Breast epithelium (tissue), 4 donors: ENCODE data around the gene ADGRE1. TPM values are rescaled to one million over a fixed set of nuclear protein-coding genes. Genes with fewer than 3 reads are reported as not detected.

ENCODE experiments used
- DNase-seq, 2 donors: peaks; one replicate each; pipeline ENCODE4 v3.0.0-alpha.2; 2019; ENCODE audit warnings: low spot score in 2 of 2
- H3K27ac ChIP-seq, 2 donors: fragments of 200-600 bp; sonication (generic) in 1 of 2; one replicate each; pipeline ENCODE4 v1.5.1; 2016 to 2019; ENCODE audit warnings: mild to moderate bottlenecking in 1 of 2
- H3K27me3 ChIP-seq, 2 donors: fragments of 200-600 bp; sonication (generic) in 1 of 2; one replicate each; pipeline versions ENCODE4 v1.5.1 to v1.6.0; 2017 to 2019; ENCODE audit warnings: control low read depth in 1 of 2, mild to moderate bottlenecking in 1 of 2
- H3K36me3 ChIP-seq: fragments of 200-600 bp; one replicate; pipeline ENCODE4 v1.5.1; 2019
- H3K4me1 ChIP-seq, 2 donors: fragments of 200-600 bp; sonication (generic); one replicate each; pipeline ENCODE4 v1.5.1; 2016 to 2019; ENCODE audit warnings: control low read depth in 1 of 2
- H3K4me3 ChIP-seq, 3 donors: fragments of 200-600 bp; sonication (generic); 1 replicate in 2 of 3; 2 replicates in 1 of 3; pipeline ENCODE4 v1.5.1; 2016 to 2019; ENCODE audit warnings: mild to moderate bottlenecking in 3 of 3, moderate library complexity in 2 of 3
- H3K9me3 ChIP-seq, 2 donors: fragments of 200-600 bp; sonication (generic) in 1 of 2; one replicate each; pipeline ENCODE4 v1.5.1; 2016 to 2019; ENCODE audit warnings: control low read depth in 1 of 2
- POLR2A ChIP-seq: fragments of 450-650 bp; IDR thresholded peaks from one replicate; pipeline ENCODE4 v1.6.1; 2016; ENCODE audit warnings: antibody characterized with exemption, mild to moderate bottlenecking, moderate library complexity
- POLR2AphosphoS5 ChIP-seq, 3 donors: sonication (generic); formaldehyde crosslinking; IDR thresholded peaks; one replicate each; pipeline ENCODE4 v1.6.1; 2017; ENCODE audit warnings: antibody characterized with exemption in 3 of 3
- intact Hi-C: fragments of 100-400 bp; cut with DNase I; formaldehyde crosslinking; loops from one replicate; pipeline ENCODE4 v1.15.1; 2023; ENCODE audit warnings: low total_unique reads
- total RNA-seq, 3 donors: library from RNA; depleted of rRNA; stranded (reverse); fragments of >200 nt; gene quantifications; one replicate each; pipeline ENCODE4 v1.1.0, GENCODE V29; 2016
- TF ChIP-seq, protein P1 (sequence below), 3 donors: fragments of 450-650 bp; IDR thresholded peaks; one replicate each; pipeline ENCODE4 v1.5.1; 2016 to 2017; ENCODE audit warnings: antibody characterized with exemption in 3 of 3, mild to moderate bottlenecking in 3 of 3, moderate library complexity in 3 of 3

The ADGRE1 gene
- total RNA-seq, 3 donors from 2014 or later: 0.33 to 0.44 TPM; not detected in 1

DNA sequence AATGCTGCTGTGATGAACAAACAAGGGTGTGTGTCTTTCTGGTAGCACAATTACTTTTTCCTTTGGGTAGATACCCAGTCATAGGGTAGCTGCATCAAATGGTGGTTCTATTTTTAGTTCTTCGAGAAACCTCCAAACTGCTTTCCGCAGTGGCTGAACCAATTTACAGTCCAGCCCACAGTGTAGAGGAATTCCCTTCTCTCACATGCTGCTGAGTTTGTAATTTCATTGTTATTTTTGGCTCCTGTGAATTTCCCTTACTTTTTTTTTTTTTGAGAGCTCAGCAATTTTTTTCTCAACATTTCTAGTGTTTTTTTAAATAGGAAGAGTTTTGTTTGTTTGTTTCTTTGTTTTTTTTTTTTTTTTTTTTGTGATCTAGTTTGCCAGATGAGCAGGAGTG, 37.5 kb upstream of the ADGRE1 start:
- no peak for DNase-seq
- Histone ChIP-seq H3K4me3 (no peak overlapping the region), H3K36me3 (no peaks in the 10 kb centered on the region), H3K4me1 (no peaks in the 10 kb centered on the region), H3K27me3 (no peaks in the 10 kb centered on the region), H3K27ac (no peak overlapping the region), H3K9me3 (no peaks in the 10 kb centered on the region)
- intact Hi-C loops: no loop called here
- TF ChIP-seq POLR2A (no peak), POLR2AphosphoS5 (IDR thresholded peaks at IDR 0.05) (no peak)
- TF ChIP-seq, protein P1, sequence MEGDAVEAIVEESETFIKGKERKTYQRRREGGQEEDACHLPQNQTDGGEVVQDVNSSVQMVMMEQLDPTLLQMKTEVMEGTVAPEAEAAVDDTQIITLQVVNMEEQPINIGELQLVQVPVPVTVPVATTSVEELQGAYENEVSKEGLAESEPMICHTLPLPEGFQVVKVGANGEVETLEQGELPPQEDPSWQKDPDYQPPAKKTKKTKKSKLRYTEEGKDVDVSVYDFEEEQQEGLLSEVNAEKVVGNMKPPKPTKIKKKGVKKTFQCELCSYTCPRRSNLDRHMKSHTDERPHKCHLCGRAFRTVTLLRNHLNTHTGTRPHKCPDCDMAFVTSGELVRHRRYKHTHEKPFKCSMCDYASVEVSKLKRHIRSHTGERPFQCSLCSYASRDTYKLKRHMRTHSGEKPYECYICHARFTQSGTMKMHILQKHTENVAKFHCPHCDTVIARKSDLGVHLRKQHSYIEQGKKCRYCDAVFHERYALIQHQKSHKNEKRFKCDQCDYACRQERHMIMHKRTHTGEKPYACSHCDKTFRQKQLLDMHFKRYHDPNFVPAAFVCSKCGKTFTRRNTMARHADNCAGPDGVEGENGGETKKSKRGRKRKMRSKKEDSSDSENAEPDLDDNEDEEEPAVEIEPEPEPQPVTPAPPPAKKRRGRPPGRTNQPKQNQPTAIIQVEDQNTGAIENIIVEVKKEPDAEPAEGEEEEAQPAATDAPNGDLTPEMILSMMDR (IDR thresholded peaks at IDR 0.05): no peak

DNA sequence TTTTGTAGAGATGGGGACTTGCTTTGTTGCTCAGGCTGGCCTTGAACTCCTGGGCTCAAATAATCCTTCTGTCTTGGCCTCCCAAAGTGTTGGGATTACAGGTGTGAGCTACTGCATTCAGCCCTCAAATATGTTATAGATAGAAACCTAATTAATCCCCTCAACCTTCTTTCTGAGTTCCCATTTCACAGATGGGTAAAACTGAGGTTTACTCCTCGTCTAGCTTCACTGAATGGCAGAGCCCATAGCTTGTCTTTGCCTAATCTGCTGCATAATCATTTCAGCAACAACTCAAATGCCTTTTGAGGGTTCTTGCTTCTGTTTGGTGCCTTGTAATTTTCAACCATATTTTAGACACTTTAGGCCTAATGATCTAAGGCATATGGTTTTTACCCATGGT, 36.0 kb upstream of the ADGRE1 start:
- Histone ChIP-seq H3K4me3 (no peak overlapping the region), H3K27ac (no peak overlapping the region), H3K4me1 (no peaks in the 10 kb centered on the region), H3K27me3 (peaks cover 0 to 5% of the 10 kb centered on the region in 2 donors), H3K36me3 (no peaks in the 10 kb centered on the region), H3K9me3 (no peaks in the 10 kb centered on the region)
- intact Hi-C loops: no loop called here
- DNase-seq: no peak
- TF ChIP-seq POLR2AphosphoS5 (IDR thresholded peaks at IDR 0.05) (no peak), POLR2A (no peak)
- TF ChIP-seq, protein P1 (IDR thresholded peaks at IDR 0.05): no peak

DNA sequence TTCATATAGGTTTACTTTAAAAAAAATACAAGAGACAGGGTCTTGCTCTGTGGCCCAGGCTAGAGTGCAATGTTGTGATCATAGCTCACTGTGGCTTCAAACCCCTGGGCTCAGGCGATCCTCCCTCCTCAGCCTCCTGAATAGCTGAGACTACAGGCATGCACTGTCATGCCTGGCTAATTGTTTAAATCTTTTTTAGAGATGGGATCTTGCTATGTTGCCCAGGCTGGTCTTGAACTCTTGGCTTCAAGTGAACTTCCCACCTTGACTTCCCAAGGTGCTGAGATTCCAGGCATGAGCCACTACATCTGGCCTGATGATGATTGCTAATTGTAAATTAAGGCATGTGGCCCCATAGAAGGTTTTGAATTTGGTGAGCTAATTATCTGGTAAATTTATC, 35.4 kb upstream of the ADGRE1 start:
- no peaks in the 10 kb centered on the region for H3K36me3 ChIP-seq
- H3K4me3 ChIP-seq: no peak overlapping the region
- DNase-seq: no peak
- H3K4me1 ChIP-seq: no peaks in the 10 kb centered on the region
- H3K27ac ChIP-seq: no peak overlapping the region
- no peaks in the 10 kb centered on the region for H3K9me3 ChIP-seq
- intact Hi-C loops: no loop called here
- TF ChIP-seq, protein P1 (IDR thresholded peaks at IDR 0.05): no peak
- TF ChIP-seq POLR2A: no peak
- TF ChIP-seq POLR2AphosphoS5 (IDR thresholded peaks at IDR 0.05): no peak
- peaks cover 0 to 5% of the 10 kb centered on the region in 2 donors for H3K27me3 ChIP-seq

DNA sequence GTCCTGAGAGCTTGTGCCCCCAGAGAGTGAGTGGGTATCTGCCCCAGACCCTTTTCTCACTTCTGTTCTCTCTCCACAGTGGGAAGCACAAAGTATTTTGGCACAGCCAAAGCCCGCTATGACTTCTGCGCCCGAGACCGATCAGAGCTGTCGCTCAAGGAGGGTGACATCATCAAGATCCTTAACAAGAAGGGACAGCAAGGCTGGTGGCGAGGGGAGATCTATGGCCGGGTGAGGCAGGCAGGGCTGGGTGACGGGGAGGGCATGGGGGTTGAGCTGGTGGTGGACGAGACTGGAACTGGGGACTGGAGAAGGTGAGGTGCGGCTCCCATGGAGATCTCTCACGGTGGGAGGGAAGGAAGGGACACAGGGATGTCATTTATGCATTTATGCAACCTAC, 33.5 kb upstream of the ADGRE1 start:
- no peak overlapping the region for H3K4me3 ChIP-seq
- no peak overlapping the region for H3K27ac ChIP-seq
- no peaks in the 10 kb centered on the region for H3K36me3 ChIP-seq
- intact Hi-C loops: no loop called here
- no peaks in the 10 kb centered on the region for H3K4me1 ChIP-seq
- H3K9me3 ChIP-seq: no peaks in the 10 kb centered on the region
- no peak for TF ChIP-seq POLR2AphosphoS5 (IDR thresholded peaks at IDR 0.05)
- TF ChIP-seq POLR2A: no peak
- TF ChIP-seq, protein P1 (IDR thresholded peaks at IDR 0.05): no peak
- peaks cover 0 to 5% of the 10 kb centered on the region in 2 donors for H3K27me3 ChIP-seq
- no peak for DNase-seq

DNA sequence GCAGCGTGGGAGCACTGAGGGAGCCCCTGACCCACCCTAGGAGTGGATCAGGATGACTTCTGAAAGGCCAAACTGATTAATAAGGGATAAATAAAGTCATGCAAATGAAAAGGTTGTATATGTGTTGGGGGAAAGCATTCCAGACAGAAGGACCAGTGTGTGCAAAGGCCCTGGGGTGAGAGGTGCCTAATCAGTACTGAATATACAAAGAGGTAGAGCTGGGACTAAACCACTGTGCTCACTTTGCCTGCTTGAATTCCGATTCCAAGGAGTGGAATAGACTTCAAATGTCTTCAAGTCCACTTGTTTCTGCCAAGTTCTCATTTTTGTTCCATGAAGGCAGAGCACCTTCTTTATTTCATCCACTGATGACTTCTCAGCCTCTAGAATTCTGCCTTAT, 32.6 kb upstream of the ADGRE1 start:
- H3K4me3 ChIP-seq: no peak overlapping the region
- intact Hi-C loops: no loop called here
- no peak for DNase-seq
- H3K36me3 ChIP-seq: no peaks in the 10 kb centered on the region
- no peak for TF ChIP-seq POLR2A
- TF ChIP-seq, protein P1 (IDR thresholded peaks at IDR 0.05): no peak
- no peaks in the 10 kb centered on the region for H3K9me3 ChIP-seq
- H3K27me3 ChIP-seq: peaks cover 0 to 5% of the 10 kb centered on the region in 2 donors
- H3K4me1 ChIP-seq: no peaks in the 10 kb centered on the region
- H3K27ac ChIP-seq: no peak overlapping the region
